GM06990 (cell line): ENCODE measurements around the gene KRTAP29-1.

Experiments used
- DNase-seq: peaks from one replicate; pipeline ENCODE4 v3.0.0-alpha.2; 2011; ENCODE audit not compliant: insufficient read length; ENCODE audit errors: extremely low read depth
- H3K27me3 ChIP-seq: replicated peaks from 2 replicates; pipeline ENCODE4 v1.6.0; 2011; ENCODE audit warnings: low read length; ENCODE audit not compliant: control insufficient read depth, insufficient read depth
- H3K36me3 ChIP-seq: 2 replicates; pipeline ENCODE4 v1.5.1; 2011; ENCODE audit warnings: low read length; ENCODE audit not compliant: control insufficient read depth, insufficient read depth
- H3K4me3 ChIP-seq: replicated peaks from 2 replicates; pipeline ENCODE4 v1.5.1; 2011; ENCODE audit warnings: low read depth, mild to moderate bottlenecking, control low read depth, low read length
- CTCF ChIP-seq: IDR thresholded peaks from 2 replicates; pipeline ENCODE4 v1.5.1; 2011; ENCODE audit warnings: low read length, control low read depth, mild to moderate bottlenecking, inconsistent platforms; ENCODE audit not compliant: insufficient read depth, poor library complexity, severe bottlenecking

Gene KRTAP29-1

GRCh38 chr17:41308251-41308917, 5.7 kb upstream of the KRTAP29-1 start:
- no peak for TF ChIP-seq CTCF
- Histone ChIP-seq H3K36me3 (no peaks in the 10 kb centered on the region), H3K4me3 (no peak overlapping the region), H3K27me3 (peaks cover 3% of the 10 kb centered on the region)
- DNase-seq, result no peak

DNA sequence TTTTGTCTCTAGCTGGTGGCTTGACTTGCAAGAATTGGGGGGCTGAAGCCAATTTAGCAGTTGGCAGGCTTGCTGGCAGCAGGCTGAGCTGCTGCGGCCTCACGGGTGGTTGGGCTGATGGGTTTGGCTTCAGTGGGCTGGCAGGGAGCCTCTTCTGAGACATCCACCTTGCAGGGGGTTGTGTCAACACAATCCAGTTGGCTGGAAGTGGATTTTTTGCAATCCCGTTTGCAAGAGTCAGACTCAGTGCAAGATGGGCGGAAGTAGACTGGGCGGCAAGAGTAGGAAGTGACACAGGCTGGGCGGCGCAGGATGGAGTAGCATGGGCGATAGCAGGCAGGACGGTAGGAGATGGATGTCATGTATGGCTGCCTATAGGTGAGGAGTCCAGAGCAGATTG, 5.0 kb upstream of the KRTAP29-1 start:
- TF ChIP-seq CTCF, result no peak
- no peak overlapping the region for H3K4me3 ChIP-seq
- H3K27me3 ChIP-seq, result peaks cover 3% of the 10 kb centered on the region
- no peak for DNase-seq
- no peaks in the 10 kb centered on the region for H3K36me3 ChIP-seq

DNA sequence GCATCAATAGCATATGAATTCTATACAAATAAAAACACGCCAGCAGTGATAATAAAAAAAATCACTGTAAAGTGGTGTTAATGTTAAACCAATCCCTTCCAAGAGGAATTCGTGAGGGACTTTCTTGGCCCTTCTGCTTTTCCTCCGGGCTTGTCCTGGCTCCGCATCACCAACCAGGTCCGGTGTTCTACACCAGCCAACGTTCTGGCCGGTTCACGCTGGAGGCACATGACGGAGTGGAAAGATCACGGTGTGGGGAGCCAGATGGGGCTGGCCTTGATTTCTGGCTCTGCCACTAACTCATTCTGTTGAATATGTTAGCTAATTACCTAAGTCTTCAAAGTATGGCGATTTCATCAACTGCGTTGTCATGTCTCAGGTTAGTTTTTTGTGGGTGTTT, 1.4 kb upstream of the KRTAP29-1 start:
- no peaks in the 10 kb centered on the region for H3K36me3 ChIP-seq
- no peak overlapping the region for H3K4me3 ChIP-seq
- no peak for TF ChIP-seq CTCF
- H3K27me3 ChIP-seq, result peaks cover 3% of the 10 kb centered on the region
- no peak for DNase-seq

- DNase-seq, result no peak
- no peak for TF ChIP-seq CTCF
- Histone ChIP-seq H3K36me3 (no peaks in the 10 kb centered on the region), H3K4me3 (no peak overlapping the region), H3K27me3 (peaks cover under 1% of the 10 kb centered on the region)
Observed at GRCh38 chr17:41302981-41303380, 330 bp upstream of the KRTAP29-1 start.

DNA sequence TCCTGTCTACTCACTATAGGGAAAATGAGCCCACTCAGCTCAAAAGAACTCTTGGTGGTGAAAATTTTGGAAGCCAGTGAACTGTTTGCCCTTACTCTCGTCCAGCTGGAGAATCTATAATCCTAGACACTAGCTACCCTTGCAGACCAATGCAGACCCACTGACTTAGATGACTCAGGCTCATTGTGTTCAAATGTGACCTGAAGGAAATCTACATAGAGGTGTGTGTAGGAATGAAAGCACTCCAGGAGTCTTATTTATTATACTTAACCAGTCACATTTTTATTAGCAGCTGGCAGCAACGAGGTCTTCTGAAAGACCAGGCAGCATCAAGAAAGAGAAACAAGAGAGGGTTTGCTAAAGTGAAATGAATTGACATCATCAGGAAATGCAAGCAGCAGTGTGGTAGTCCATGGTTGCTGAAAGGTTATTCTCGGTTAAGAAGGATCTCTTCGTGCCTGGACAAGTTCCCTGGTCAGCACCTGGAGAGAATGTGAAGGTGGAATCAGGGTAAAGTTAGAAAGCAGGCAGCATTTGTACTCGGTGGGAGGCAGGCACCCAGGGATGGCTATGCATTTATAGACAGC, 1.4 kb downstream of the KRTAP29-1 start:
- Histone ChIP-seq H3K4me3 (no peak overlapping the region), H3K36me3 (no peaks in the 10 kb centered on the region), H3K27me3 (no peaks in the 10 kb centered on the region)
- DNase-seq, result no peak
- TF ChIP-seq CTCF, result no peak
